Measurements from ENCODE around the gene INO80. TPM values are rescaled to one million over a fixed set of nuclear protein-coding genes. Genes with fewer than 3 reads are reported as not detected.

The INO80 gene
- total and polyA plus RNA-seq, 2 donors (not counting 3 experiments of a cell fraction or from before 2014, with no cell fraction given): 5.7 to 29.1 TPM

- dilution Hi-C loops (cut with MboI; ENCODE audit: extremely low pct_ligation_motif_present, low sequenced_read_pairs) (no loop called here), intact Hi-C loops (cut with micrococcal nuclease) (no loop called here)
- H4K20me1 ChIP-seq (replicated peaks; ENCODE audit: control insufficient read depth, extremely low read depth, insufficient read depth, low read length): no peaks in the 10 kb centered on the region
- TF ChIP-seq GATA2 (IDR thresholded peaks at IDR 0.05; ENCODE audit: insufficient read depth, insufficient read length, low read depth, low read length) (no peak), MAX (IDR thresholded peaks at IDR 0.05; ENCODE audit: insufficient read depth, insufficient read length) (no peak), FOS (IDR thresholded peaks at IDR 0.05; ENCODE audit: borderline replicate concordance, insufficient read depth, low read length) (no peak), POLR2A (IDR thresholded peaks at IDR 0.05; ENCODE audit: low read depth, low read length) (no peak), POLR2AphosphoS5 (IDR thresholded peaks at IDR 0.05; ENCODE audit: insufficient read depth, low read depth, low read length) (no peak)
- peaks cover 12 to 24% of the 10 kb centered on the region in 2 experiments for H3K36me3 ChIP-seq (ENCODE audit: control insufficient read depth in 2 of 2, extremely low read depth in 1 of 2, insufficient read depth in 2 of 2, low read length in 2 of 2)
- no peaks in the 10 kb centered on the region for H3K27me3 ChIP-seq (ENCODE audit: control insufficient read depth in 2 of 2, insufficient read depth in 2 of 2, low read length in 2 of 2)
- no peak for FAIRE-seq
- no peak overlapping the region for H3K4me2 ChIP-seq (ENCODE audit: insufficient read depth, low read length)
- ChIA-PET POLR2A (interaction anchor here (0.6 kb wide), 1 partner anchor 54 kb away, joined by 3 read pairs; no protein-coding TSS in a partner anchor), CTCF (interaction anchor here (0.6 to 6.2 kb wide), 4 partner anchors 10 to 80 kb away, joined by 4 to 63 read pairs (median 16); partner anchors contain the start of gene CHAC1)
- H3K4me1 ChIP-seq (ENCODE audit: control insufficient read depth, extremely low read depth, insufficient read depth, low read length): peaks cover 40% of the 10 kb centered on the region
- no peaks in the 10 kb centered on the region for H3K9me1 ChIP-seq (replicated peaks; ENCODE audit: control insufficient read depth, extremely low read depth, insufficient read depth, low read length)
- no TSS peak for BruUV-seq (replicated peaks)
- no peak overlapping the region for H2AFZ ChIP-seq (ENCODE audit: low read depth, low read length)
- DNase-seq (ENCODE audit: low read depth, low spot score): no peak
- no peak overlapping the region for H3K9ac ChIP-seq (replicated peaks; ENCODE audit: extremely low read depth, insufficient read depth, low read length)
- H3K4me3 ChIP-seq (replicated peaks in 1 of 3; ENCODE audit: insufficient read depth in 1 of 3, low read depth in 1 of 3, low read length in 3 of 3): no peak overlapping the region
- H3K27ac ChIP-seq (ENCODE audit: insufficient read depth, low read depth, low read length): peak overlapping the region; percentile 4
- no peaks in the 10 kb centered on the region for H3K9me3 ChIP-seq (replicated peaks; ENCODE audit: control insufficient read depth, insufficient read depth, low read length)
- no peaks in the 10 kb centered on the region for H3K79me2 ChIP-seq (ENCODE audit: control insufficient read depth, insufficient read depth, low read length)
These were observed 131.1 kb downstream of the INO80 start for GRCh38 chr15:40984964-40985363.

- H3K4me2 ChIP-seq (ENCODE audit: insufficient read depth, low read length): no peak overlapping the region
- H3K4me3 ChIP-seq (replicated peaks in 1 of 3; ENCODE audit: insufficient read depth in 1 of 3, low read depth in 1 of 3, low read length in 3 of 3): no peak overlapping the region
- ChIA-PET POLR2A (no interaction called here), CTCF (interaction anchor here (1.7 to 6.2 kb wide), 4 partner anchors 31 to 79 kb away, joined by 4 to 63 read pairs (median 43); partner anchors contain the start of gene CHAC1)
- dilution Hi-C loops (cut with MboI; ENCODE audit: extremely low pct_ligation_motif_present, low sequenced_read_pairs): no loop called here
- BruUV-seq (replicated peaks): no TSS peak
- H3K27ac ChIP-seq (ENCODE audit: insufficient read depth, low read depth, low read length): peak overlapping the region; percentile 94
- intact Hi-C loops (cut with micrococcal nuclease): no loop called here
- no peak overlapping the region for H2AFZ ChIP-seq (ENCODE audit: low read depth, low read length)
- H3K4me1 ChIP-seq (ENCODE audit: control insufficient read depth, extremely low read depth, insufficient read depth, low read length): peaks cover 40% of the 10 kb centered on the region
- TF ChIP-seq MYC (IDR thresholded peaks at IDR 0.05; ENCODE audit: low read depth, low read length) (no peak), CTCF (IDR thresholded peaks at IDR 0.05; ENCODE audit: extremely low read depth in 1 of 2, insufficient read depth in 1 of 2, low read depth in 1 of 2, low read length in 2 of 2) (no peak), GATA2 (IDR thresholded peaks at IDR 0.05; ENCODE audit: insufficient read depth, insufficient read length, low read depth, low read length) (no peak), POLR2A (IDR thresholded peaks at IDR 0.05; ENCODE audit: low read depth, low read length) (no peak), EZH2 (IDR thresholded peaks at IDR 0.05; ENCODE audit: borderline replicate concordance, low read depth, low read length, severe bottlenecking) (no peak), JUN (IDR thresholded peaks at IDR 0.05; ENCODE audit: borderline replicate concordance, insufficient read depth, insufficient read length, low read depth) (no peak), MAX (IDR thresholded peaks at IDR 0.05; ENCODE audit: insufficient read depth, insufficient read length) (no peak), FOS (IDR thresholded peaks at IDR 0.05; ENCODE audit: borderline replicate concordance, insufficient read depth, low read length) (no peak), POLR2AphosphoS5 (IDR thresholded peaks at IDR 0.05; ENCODE audit: insufficient read depth, low read depth, low read length) (no peak)
- no peaks in the 10 kb centered on the region for H3K9me3 ChIP-seq (replicated peaks; ENCODE audit: control insufficient read depth, insufficient read depth, low read length)
- FAIRE-seq: no peak
- H3K9ac ChIP-seq (replicated peaks; ENCODE audit: extremely low read depth, insufficient read depth, low read length): no peak overlapping the region
- no peak for DNase-seq (ENCODE audit: low read depth, low spot score)
- no peaks in the 10 kb centered on the region for H3K27me3 ChIP-seq (ENCODE audit: control insufficient read depth in 2 of 2, insufficient read depth in 2 of 2, low read length in 2 of 2)
- H3K9me1 ChIP-seq (replicated peaks; ENCODE audit: control insufficient read depth, extremely low read depth, insufficient read depth, low read length): no peaks in the 10 kb centered on the region
- peaks cover 17 to 30% of the 10 kb centered on the region in 2 experiments for H3K36me3 ChIP-seq (ENCODE audit: control insufficient read depth in 2 of 2, extremely low read depth in 1 of 2, insufficient read depth in 2 of 2, low read length in 2 of 2)
- H4K20me1 ChIP-seq (replicated peaks; ENCODE audit: control insufficient read depth, extremely low read depth, insufficient read depth, low read length): no peaks in the 10 kb centered on the region
- H3K79me2 ChIP-seq (ENCODE audit: control insufficient read depth, insufficient read depth, low read length): no peaks in the 10 kb centered on the region
These were observed 131.7 kb downstream of the INO80 start for GRCh38 chr15:40984406-40984805.

Data from endothelial cell of umbilical vein (primary cell).